IMR-90 (cell line): ENCODE measurements around the gene C2orf80. TPM values are rescaled to one million over a fixed set of nuclear protein-coding genes. Genes with fewer than 3 reads are reported as not detected.
"Not testable (repeated sequence)": the region's sequence is repeated elsewhere in the genome, so short reads cannot be mapped to it uniquely, and the experiment has no call there.

Source experiments
- ATAC-seq: fragments of 200-7000 bp; cut with Tn5 transposase; 2 replicates; pipeline ENCODE4 v1.9.1; 2020; ENCODE audit warnings: low read depth, mild to moderate bottlenecking, moderate library complexity
- BruUV-seq: library from RNA; stranded (reverse); fragments of 400-500 nt; replicated peaks from 2 replicates; lab custom pipeline; 2021; lab: Mats Ljungman, UMichigan
- CTCF ChIA-PET: fragments of 300-600 bp; formaldehyde crosslinking; extraction: SDS; loops from one replicate; lab custom pipeline; 2021; ENCODE audit warnings: antibody characterized with exemption; lab: Yijun Ruan, JAX
- POLR2A ChIA-PET: fragments of 300-600 bp; sonication (Branson Sonifier 250); formaldehyde crosslinking; loops from one replicate; lab custom pipeline; 2022; ENCODE audit warnings: antibody characterized with exemption; ENCODE audit not compliant: unreplicated experiment; lab: Charles Lee
- DNase-seq: peaks from one replicate; pipeline ENCODE4 v3.0.0; 2013
- H2AFZ ChIP-seq: replicated peaks from 2 replicates; pipeline ENCODE3; 2013; ENCODE audit warnings: low read length, mild to moderate bottlenecking; ENCODE audit not compliant: poor library complexity
- H2AK5ac ChIP-seq: 2 replicates; pipeline ENCODE4 v1.6.1; 2013; ENCODE audit warnings: low read depth, low read length, inconsistent platforms
- H2AK9ac ChIP-seq: replicated peaks from 2 replicates; pipeline ENCODE3; 2013; ENCODE audit warnings: mild to moderate bottlenecking, low read depth, low read length, moderate library complexity; ENCODE audit not compliant: poor library complexity
- H2BK120ac ChIP-seq: 2 replicates; pipeline ENCODE4 v1.6.1; 2013; ENCODE audit warnings: low read depth, low read length, inconsistent platforms
- H2BK15ac ChIP-seq: 3 replicates; pipeline ENCODE4 v1.6.1; 2013; ENCODE audit warnings: low read depth, low read length, inconsistent platforms
- H2BK20ac ChIP-seq: 2 replicates; pipeline ENCODE4 v1.6.1; 2013; ENCODE audit warnings: low read depth, mild to moderate bottlenecking, inconsistent platforms, low read length, moderate library complexity
- H2BK5ac ChIP-seq: 2 replicates; pipeline ENCODE4 v1.6.1; 2013; ENCODE audit warnings: mild to moderate bottlenecking, low read depth, low read length, inconsistent platforms; ENCODE audit not compliant: poor library complexity, severe bottlenecking
- H3K14ac ChIP-seq: replicated peaks from 2 replicates; pipeline ENCODE4 v1.6.1; 2013; ENCODE audit warnings: low read depth, low read length, inconsistent platforms
- H3K18ac ChIP-seq: 2 replicates; pipeline ENCODE4 v1.6.1; 2013; ENCODE audit warnings: low read depth, low read length, control low read depth
- H3K23ac ChIP-seq: 2 replicates; pipeline ENCODE4 v1.6.1; 2013; ENCODE audit warnings: low read depth, low read length, inconsistent platforms
- H3K27ac ChIP-seq: 2 replicates; pipeline ENCODE4 v1.5.1; 2013; ENCODE audit warnings: mild to moderate bottlenecking, control low read depth, low read length; ENCODE audit not compliant: insufficient read depth
- H3K27me3 ChIP-seq: 2 replicates; pipeline ENCODE4 v1.6.1; 2013; ENCODE audit warnings: low read length; ENCODE audit not compliant: control insufficient read depth, insufficient read depth
- H3K36me3 ChIP-seq: 2 replicates; pipeline ENCODE4 v1.6.1; 2013; ENCODE audit warnings: low read length, mixed read lengths; ENCODE audit not compliant: control insufficient read depth, insufficient read depth
- H3K4ac ChIP-seq: 2 replicates; pipeline ENCODE4 v1.6.1; 2013; ENCODE audit warnings: low read depth, low read length, inconsistent platforms
- H3K4me1 ChIP-seq: 2 replicates; pipeline ENCODE4 v1.6.1; 2013; ENCODE audit warnings: low read length, mixed read lengths; ENCODE audit not compliant: control insufficient read depth, insufficient read depth
- H3K4me2 ChIP-seq: 2 replicates; pipeline ENCODE4 v1.6.1; 2013; ENCODE audit warnings: low read depth, mild to moderate bottlenecking, control low read depth, low read length, moderate library complexity
- H3K4me3 ChIP-seq: 2 replicates; pipeline ENCODE4 v1.5.1; 2013; ENCODE audit warnings: low read depth, mild to moderate bottlenecking, control low read depth, low read length, moderate library complexity; ENCODE audit not compliant: insufficient read depth
- H3K56ac ChIP-seq: 2 replicates; pipeline ENCODE4 v1.6.1; 2013; ENCODE audit warnings: low read length, inconsistent platforms; ENCODE audit not compliant: insufficient read depth; ENCODE audit errors: extremely low read depth
- H3K79me1 ChIP-seq, 2 experiments: 2 replicates each; pipeline ENCODE4 v1.6.1; 2013; ENCODE audit warnings: low read length in 2 of 2, inconsistent platforms in 1 of 2, low read depth in 1 of 2
- H3K9ac ChIP-seq: 2 replicates; pipeline ENCODE4 v1.6.1; 2013; ENCODE audit warnings: low read depth, low read length, control low read depth
- H3K9me1 ChIP-seq: 2 replicates; pipeline ENCODE4 v1.6.1; 2013; ENCODE audit warnings: low read length, inconsistent platforms; ENCODE audit not compliant: insufficient read depth
- H3K9me3 ChIP-seq: 2 replicates; pipeline ENCODE4 v1.6.1; 2013; ENCODE audit warnings: low read length; ENCODE audit not compliant: control insufficient read depth, insufficient read depth
- H4K20me1 ChIP-seq: 2 replicates; pipeline ENCODE4 v1.6.1; 2013; ENCODE audit warnings: low read length, inconsistent platforms; ENCODE audit not compliant: insufficient read depth
- H4K5ac ChIP-seq: 2 replicates; pipeline ENCODE4 v1.6.1; 2013; ENCODE audit warnings: mild to moderate bottlenecking, low read depth, low read length, control low read depth
- H4K8ac ChIP-seq, 2 experiments: 2 replicates each; pipeline ENCODE4 v1.6.1; 2013; ENCODE audit warnings: low read depth in 2 of 2, low read length in 2 of 2, control low read depth in 1 of 2, inconsistent platforms in 1 of 2
- H4K91ac ChIP-seq: 2 replicates; pipeline ENCODE4 v1.6.1; 2013; ENCODE audit warnings: low read depth, low read length, inconsistent platforms; ENCODE audit not compliant: insufficient read depth
- WGBS, 2 experiments: methylation state at CpG; one replicate each; pipeline versions ENCODE4 v1.1.5 to v1.1.7; 2013; ENCODE audit warnings: missing lambda C conversion rate in 2 of 2; ENCODE audit not compliant: insufficient read length in 1 of 2; ENCODE audit errors: extremely low coverage in 2 of 2; 5-methylcytosine and 5-hydroxymethylcytosine counted together
- dilution Hi-C: fragments of 300-500 bp; cut with HindIII; formaldehyde crosslinking; loops from one replicate; pipeline ENCODE4 v1.14.3; 2018; ENCODE audit warnings: low sequenced_read_pairs; ENCODE audit not compliant: unreplicated experiment
- in situ Hi-C: fragments of 300-500 bp; cut with MboI; formaldehyde crosslinking; loops from 3 replicates; pipeline ENCODE4 v1.14.3; 2019; ENCODE audit warnings: low sequenced_read_pairs, inconsistent platforms, mixed read lengths
- intact Hi-C: fragments of 100-400 bp; cut with micrococcal nuclease; formaldehyde crosslinking; loops from 2 replicates; pipeline ENCODE4 v1.10.0; 2022
- polyA plus RNA-seq, 3 experiments: library from polyadenylated mRNA; depleted of rRNA; stranded (reverse); fragments of >200 nt; gene quantifications; 2 replicates each; pipeline ENCODE4 v1.2.3, GENCODE V29; 2012; ENCODE audit warnings: low replicate concordance in 1 of 3
- total RNA-seq: library from RNA; depleted of rRNA; stranded (reverse); fragments of >200 nt; gene quantifications from 2 replicates; pipeline ENCODE4 v1.2.3, GENCODE V29; 2012

C2orf80 gene
- total and polyA plus RNA-seq, 2 of the 4 experiments (the other 2 are of a cell fraction), result not detected

DNA sequence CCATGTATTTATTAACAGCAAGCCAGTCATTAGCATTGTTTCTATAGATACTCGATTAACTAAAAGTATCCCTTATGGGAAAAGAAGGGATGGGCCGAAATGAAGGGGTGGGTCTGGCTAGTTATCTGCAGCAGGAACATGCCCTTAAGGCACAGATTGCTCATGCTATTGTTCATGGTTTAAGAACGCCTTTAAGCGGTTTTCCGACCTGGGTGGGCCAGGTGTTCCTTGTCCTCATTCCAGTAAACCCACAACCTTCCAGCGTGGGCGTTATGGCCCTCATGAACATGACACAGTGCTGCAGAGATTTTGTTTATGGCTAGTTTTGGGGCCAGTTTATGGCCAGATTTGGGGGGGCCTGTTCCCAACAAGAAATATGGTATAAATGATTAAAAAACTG, 51.5 kb downstream of the C2orf80 start:
- CTCF ChIA-PET, H3K36me3 ChIP-seq, H3K27me3 ChIP-seq, BruUV-seq, H3K4me1 ChIP-seq, H3K9me3 ChIP-seq, H2AK5ac ChIP-seq, H3K18ac ChIP-seq, in situ Hi-C loops, H2AFZ ChIP-seq, H3K9ac ChIP-seq, ATAC-seq, H3K14ac ChIP-seq, H4K91ac ChIP-seq, H2BK20ac ChIP-seq, dilution Hi-C loops, intact Hi-C loops, H4K20me1 ChIP-seq, H3K4ac ChIP-seq, H4K5ac ChIP-seq, DNase-seq, H2BK15ac ChIP-seq, H3K56ac ChIP-seq, H3K23ac ChIP-seq, H3K9me1 ChIP-seq, H4K8ac ChIP-seq, H2BK120ac ChIP-seq, H3K4me2 ChIP-seq, H3K4me3 ChIP-seq, POLR2A ChIA-PET, H3K79me1 ChIP-seq, H2BK5ac ChIP-seq, H2AK9ac ChIP-seq, H3K27ac ChIP-seq: not testable (repeated sequence)
- WGBS, 2 experiments, result no CpG with 5 or more reads among the region's 7 CpGs
